K562 (cell line): Measurements from ENCODE around the gene TUBA1B. TPM values are rescaled to one million over a fixed set of nuclear protein-coding genes. Genes with fewer than 3 reads are reported as not detected.
A peak's percentile ranks its signal among the peaks of the same experiment; 100 is the strongest.

Experiments
- BRF1 ChIP-seq: IDR thresholded peaks from 3 replicates; pipeline ENCODE4 v1.6.1; 2011; ENCODE audit warnings: borderline replicate concordance, mild to moderate bottlenecking; ENCODE audit not compliant: insufficient read length; ENCODE audit errors: extremely low read depth
- CREM ChIP-seq: IDR thresholded peaks from 2 replicates; pipeline ENCODE4 v1.6.1; 2014; ENCODE audit warnings: antibody characterized with exemption, low read depth
- KLF13 ChIP-seq: fragments of 450-650 bp; IDR thresholded peaks from 2 replicates; pipeline ENCODE4 v1.6.1; 2016; ENCODE audit warnings: missing genetic modification characterization, low read depth, mild to moderate bottlenecking, missing compliant biosample characterization, moderate library complexity, borderline replicate concordance
- MECOM ChIP-seq: fragments of 250-450 bp; sonication (Bioruptor Pico); IDR thresholded peaks from 2 replicates; pipeline ENCODE4 v1.8.0; 2022; ENCODE audit warnings: inconsistent platforms
- MLLT1 ChIP-seq, 2 experiments: fragments of 450-650 bp; IDR thresholded peaks; 2 replicates each; pipeline ENCODE4 v1.6.1; 2016
- MYC ChIP-seq, 2 experiments: fragments of 250-450 bp in 1 of 2; sonication (Bioruptor Pico) in 1 of 2; IDR thresholded peaks; 2 replicates each; pipeline versions ENCODE4 v1.5.1 to v1.6.1; 2012 to 2021; ENCODE audit warnings: low read depth in 2 of 2, borderline replicate concordance in 1 of 2, improper control_type of control experiment in 1 of 2, low read length in 1 of 2, mild to moderate bottlenecking in 1 of 2, moderate library complexity in 1 of 2
- RNF2 ChIP-seq: sonication (generic); IDR thresholded peaks from 2 replicates; pipeline ENCODE4 v1.6.1; 2016
- SUPT5H ChIP-seq: fragments of 450-650 bp; IDR thresholded peaks from 2 replicates; pipeline ENCODE4 v1.6.1; 2016
- TEAD4 ChIP-seq, 2 experiments: sonication (generic) in 1 of 2; formaldehyde crosslinking in 1 of 2; IDR thresholded peaks; 2 replicates each; pipeline versions ENCODE4 v1.6.1 to v1.8.0; 2012 to 2022; ENCODE audit warnings: borderline replicate concordance in 1 of 2, inconsistent platforms in 1 of 2, low read length in 1 of 2, mild to moderate bottlenecking in 1 of 2, missing genetic modification reagents in 1 of 2
- polyA plus RNA-seq, 8 experiments: library from polyadenylated mRNA; depleted of rRNA in 4 of 8; stranded (reverse) in 5 of 8; unstranded in 3 of 8; fragments of >200 nt; fragmentation: Nextera tagmentation in 2 of 8; fragmentation: Illumina TruSeq in 1 of 8; extraction: Ambion mirVana in 2 of 8; extraction: Trizol in 1 of 8; gene quantifications; 2 replicates each; pipeline versions ENCODE4 v1.2.1 to v1.2.3, GENCODE V29; 2011 to 2014; ENCODE audit warnings: inconsistent platforms in 1 of 8, missing spikeins in 1 of 8
- total RNA-seq, 7 experiments: library from RNA; depleted of rRNA in 6 of 7; stranded (reverse); fragments of >200 nt in 6 of 7; fragmentation: Illumina TruSeq in 2 of 7; extraction: Trizol in 2 of 7; gene quantifications; 2 replicates each; pipeline versions ENCODE4 v1.2.1 to v1.2.3, GENCODE V29; 2011 to 2021; ENCODE audit warnings: low replicate concordance in 1 of 7
- TF ChIP-seq, protein P1 (sequence below): fragments of 450-650 bp; IDR thresholded peaks from 2 replicates; pipeline ENCODE4 v1.6.1; 2016; ENCODE audit warnings: mild to moderate bottlenecking, moderate library complexity
- TF ChIP-seq, protein P2 (sequence below): fragments of 250-450 bp; sonication (Bioruptor Pico); IDR thresholded peaks from 2 replicates; pipeline ENCODE4 v1.9.0; 2021; ENCODE audit warnings: mild to moderate bottlenecking, inconsistent platforms

The TUBA1B gene
- total and polyA plus RNA-seq, 9 of the 15 experiments (the other 6 are each of a cell fraction or from before 2014, with no cell fraction given): 2,189 to 4,624 (median 2,628) TPM

GRCh38 chr12:49091056-49091835 is 39.9 kb downstream of the TUBA1B start (continued):
- TF ChIP-seq, protein P1, sequence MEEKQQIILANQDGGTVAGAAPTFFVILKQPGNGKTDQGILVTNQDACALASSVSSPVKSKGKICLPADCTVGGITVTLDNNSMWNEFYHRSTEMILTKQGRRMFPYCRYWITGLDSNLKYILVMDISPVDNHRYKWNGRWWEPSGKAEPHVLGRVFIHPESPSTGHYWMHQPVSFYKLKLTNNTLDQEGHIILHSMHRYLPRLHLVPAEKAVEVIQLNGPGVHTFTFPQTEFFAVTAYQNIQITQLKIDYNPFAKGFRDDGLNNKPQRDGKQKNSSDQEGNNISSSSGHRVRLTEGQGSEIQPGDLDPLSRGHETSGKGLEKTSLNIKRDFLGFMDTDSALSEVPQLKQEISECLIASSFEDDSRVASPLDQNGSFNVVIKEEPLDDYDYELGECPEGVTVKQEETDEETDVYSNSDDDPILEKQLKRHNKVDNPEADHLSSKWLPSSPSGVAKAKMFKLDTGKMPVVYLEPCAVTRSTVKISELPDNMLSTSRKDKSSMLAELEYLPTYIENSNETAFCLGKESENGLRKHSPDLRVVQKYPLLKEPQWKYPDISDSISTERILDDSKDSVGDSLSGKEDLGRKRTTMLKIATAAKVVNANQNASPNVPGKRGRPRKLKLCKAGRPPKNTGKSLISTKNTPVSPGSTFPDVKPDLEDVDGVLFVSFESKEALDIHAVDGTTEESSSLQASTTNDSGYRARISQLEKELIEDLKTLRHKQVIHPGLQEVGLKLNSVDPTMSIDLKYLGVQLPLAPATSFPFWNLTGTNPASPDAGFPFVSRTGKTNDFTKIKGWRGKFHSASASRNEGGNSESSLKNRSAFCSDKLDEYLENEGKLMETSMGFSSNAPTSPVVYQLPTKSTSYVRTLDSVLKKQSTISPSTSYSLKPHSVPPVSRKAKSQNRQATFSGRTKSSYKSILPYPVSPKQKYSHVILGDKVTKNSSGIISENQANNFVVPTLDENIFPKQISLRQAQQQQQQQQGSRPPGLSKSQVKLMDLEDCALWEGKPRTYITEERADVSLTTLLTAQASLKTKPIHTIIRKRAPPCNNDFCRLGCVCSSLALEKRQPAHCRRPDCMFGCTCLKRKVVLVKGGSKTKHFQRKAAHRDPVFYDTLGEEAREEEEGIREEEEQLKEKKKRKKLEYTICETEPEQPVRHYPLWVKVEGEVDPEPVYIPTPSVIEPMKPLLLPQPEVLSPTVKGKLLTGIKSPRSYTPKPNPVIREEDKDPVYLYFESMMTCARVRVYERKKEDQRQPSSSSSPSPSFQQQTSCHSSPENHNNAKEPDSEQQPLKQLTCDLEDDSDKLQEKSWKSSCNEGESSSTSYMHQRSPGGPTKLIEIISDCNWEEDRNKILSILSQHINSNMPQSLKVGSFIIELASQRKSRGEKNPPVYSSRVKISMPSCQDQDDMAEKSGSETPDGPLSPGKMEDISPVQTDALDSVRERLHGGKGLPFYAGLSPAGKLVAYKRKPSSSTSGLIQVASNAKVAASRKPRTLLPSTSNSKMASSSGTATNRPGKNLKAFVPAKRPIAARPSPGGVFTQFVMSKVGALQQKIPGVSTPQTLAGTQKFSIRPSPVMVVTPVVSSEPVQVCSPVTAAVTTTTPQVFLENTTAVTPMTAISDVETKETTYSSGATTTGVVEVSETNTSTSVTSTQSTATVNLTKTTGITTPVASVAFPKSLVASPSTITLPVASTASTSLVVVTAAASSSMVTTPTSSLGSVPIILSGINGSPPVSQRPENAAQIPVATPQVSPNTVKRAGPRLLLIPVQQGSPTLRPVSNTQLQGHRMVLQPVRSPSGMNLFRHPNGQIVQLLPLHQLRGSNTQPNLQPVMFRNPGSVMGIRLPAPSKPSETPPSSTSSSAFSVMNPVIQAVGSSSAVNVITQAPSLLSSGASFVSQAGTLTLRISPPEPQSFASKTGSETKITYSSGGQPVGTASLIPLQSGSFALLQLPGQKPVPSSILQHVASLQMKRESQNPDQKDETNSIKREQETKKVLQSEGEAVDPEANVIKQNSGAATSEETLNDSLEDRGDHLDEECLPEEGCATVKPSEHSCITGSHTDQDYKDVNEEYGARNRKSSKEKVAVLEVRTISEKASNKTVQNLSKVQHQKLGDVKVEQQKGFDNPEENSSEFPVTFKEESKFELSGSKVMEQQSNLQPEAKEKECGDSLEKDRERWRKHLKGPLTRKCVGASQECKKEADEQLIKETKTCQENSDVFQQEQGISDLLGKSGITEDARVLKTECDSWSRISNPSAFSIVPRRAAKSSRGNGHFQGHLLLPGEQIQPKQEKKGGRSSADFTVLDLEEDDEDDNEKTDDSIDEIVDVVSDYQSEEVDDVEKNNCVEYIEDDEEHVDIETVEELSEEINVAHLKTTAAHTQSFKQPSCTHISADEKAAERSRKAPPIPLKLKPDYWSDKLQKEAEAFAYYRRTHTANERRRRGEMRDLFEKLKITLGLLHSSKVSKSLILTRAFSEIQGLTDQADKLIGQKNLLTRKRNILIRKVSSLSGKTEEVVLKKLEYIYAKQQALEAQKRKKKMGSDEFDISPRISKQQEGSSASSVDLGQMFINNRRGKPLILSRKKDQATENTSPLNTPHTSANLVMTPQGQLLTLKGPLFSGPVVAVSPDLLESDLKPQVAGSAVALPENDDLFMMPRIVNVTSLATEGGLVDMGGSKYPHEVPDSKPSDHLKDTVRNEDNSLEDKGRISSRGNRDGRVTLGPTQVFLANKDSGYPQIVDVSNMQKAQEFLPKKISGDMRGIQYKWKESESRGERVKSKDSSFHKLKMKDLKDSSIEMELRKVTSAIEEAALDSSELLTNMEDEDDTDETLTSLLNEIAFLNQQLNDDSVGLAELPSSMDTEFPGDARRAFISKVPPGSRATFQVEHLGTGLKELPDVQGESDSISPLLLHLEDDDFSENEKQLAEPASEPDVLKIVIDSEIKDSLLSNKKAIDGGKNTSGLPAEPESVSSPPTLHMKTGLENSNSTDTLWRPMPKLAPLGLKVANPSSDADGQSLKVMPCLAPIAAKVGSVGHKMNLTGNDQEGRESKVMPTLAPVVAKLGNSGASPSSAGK: peak; percentile 73
- TF ChIP-seq RNF2 (no peak), KLF13 (tag) (no peak), SUPT5H (no peak), CREM (no peak), MLLT1 (IDR thresholded peaks at IDR 0.05) (peak in 1 of 2 experiments; percentile 64; a peak in 1 of 4 replicates), MYC (IDR thresholded peaks at IDR 0.05; ENCODE audit: low read depth, low read length) (no peak), MYC (CRISPR knock-in tag; IDR thresholded peaks at IDR 0.05; ENCODE audit: borderline replicate concordance, low read depth) (0 out of 2 replicates have a peak, but pooled peaks have one; percentile 20), TEAD4 (IDR thresholded peaks at IDR 0.05; ENCODE audit: low read length) (no peak), TEAD4 (CRISPR knock-in tag; IDR thresholded peaks at IDR 0.05; ENCODE audit: borderline replicate concordance) (no peak), BRF1 (no peak), MECOM (CRISPR knock-in tag) (peak; percentile 40; the same call in 1 of the 2 replicates)
- TF ChIP-seq, protein P2, sequence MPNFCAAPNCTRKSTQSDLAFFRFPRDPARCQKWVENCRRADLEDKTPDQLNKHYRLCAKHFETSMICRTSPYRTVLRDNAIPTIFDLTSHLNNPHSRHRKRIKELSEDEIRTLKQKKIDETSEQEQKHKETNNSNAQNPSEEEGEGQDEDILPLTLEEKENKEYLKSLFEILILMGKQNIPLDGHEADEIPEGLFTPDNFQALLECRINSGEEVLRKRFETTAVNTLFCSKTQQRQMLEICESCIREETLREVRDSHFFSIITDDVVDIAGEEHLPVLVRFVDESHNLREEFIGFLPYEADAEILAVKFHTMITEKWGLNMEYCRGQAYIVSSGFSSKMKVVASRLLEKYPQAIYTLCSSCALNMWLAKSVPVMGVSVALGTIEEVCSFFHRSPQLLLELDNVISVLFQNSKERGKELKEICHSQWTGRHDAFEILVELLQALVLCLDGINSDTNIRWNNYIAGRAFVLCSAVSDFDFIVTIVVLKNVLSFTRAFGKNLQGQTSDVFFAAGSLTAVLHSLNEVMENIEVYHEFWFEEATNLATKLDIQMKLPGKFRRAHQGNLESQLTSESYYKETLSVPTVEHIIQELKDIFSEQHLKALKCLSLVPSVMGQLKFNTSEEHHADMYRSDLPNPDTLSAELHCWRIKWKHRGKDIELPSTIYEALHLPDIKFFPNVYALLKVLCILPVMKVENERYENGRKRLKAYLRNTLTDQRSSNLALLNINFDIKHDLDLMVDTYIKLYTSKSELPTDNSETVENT (CRISPR knock-in tag): peak; percentile 47; the same call in 1 of the 2 replicates
